BE2C (cell line): ENCODE data around the gene CHDH.

Source experiments
- DNase-seq: peaks from one replicate; pipeline ENCODE4 v3.0.0-alpha.2; 2020
- H3K27me3 ChIP-seq: fragments of 250-450 bp; sonication (Bioruptor Pico); 2 replicates; pipeline ENCODE4 v1.5.1; 2020; ENCODE audit warnings: mild to moderate bottlenecking
- H3K36me3 ChIP-seq: fragments of 250-450 bp; sonication (Bioruptor Pico); 2 replicates; pipeline ENCODE4 v1.5.1; 2020; ENCODE audit warnings: mild to moderate bottlenecking
- H3K4me1 ChIP-seq: fragments of 250-450 bp; sonication (Bioruptor Pico); 2 replicates; pipeline ENCODE4 v1.5.1; 2020
- H3K4me3 ChIP-seq: 2 replicates; pipeline ENCODE4 v1.5.1; 2011; ENCODE audit warnings: low read depth, low read length
- H3K9me3 ChIP-seq: fragments of 250-450 bp; sonication (Bioruptor Pico); 2 replicates; pipeline ENCODE4 v1.5.1; 2020
- CTCF ChIP-seq: IDR thresholded peaks from 2 replicates; pipeline ENCODE4 v1.5.1; 2012; ENCODE audit warnings: mild to moderate bottlenecking, low read depth, low read length

The CHDH gene

DNA sequence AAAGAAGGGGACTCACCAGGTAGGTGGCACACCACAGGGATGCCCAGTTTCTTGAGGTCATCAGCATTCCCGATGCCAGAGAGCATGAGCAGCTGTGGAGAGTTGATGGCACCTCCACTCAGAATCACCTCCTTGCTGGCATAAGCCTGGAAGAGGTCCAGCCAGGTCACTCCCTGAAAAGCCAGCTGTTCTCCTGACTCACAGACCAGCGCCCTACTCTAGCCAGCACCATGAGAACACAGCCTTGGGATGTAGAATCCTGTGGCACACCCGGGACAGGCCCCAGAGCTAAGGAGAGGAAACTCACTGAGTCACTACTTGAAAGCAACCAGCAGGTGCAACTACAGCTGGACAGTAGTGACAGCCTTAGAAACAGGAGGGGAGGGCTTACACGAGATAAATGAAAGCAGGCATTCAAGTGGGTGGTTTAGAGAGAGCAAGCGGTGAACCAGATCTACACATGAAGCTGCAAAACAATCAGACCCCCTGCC is 24.5 kb downstream of the CHDH start:
- no peaks in the 10 kb centered on the region for H3K27me3 ChIP-seq
- H3K4me3 ChIP-seq, result no peak overlapping the region
- DNase-seq, result no peak
- H3K36me3 ChIP-seq, result no peaks in the 10 kb centered on the region
- no peaks in the 10 kb centered on the region for H3K4me1 ChIP-seq
- no peaks in the 10 kb centered on the region for H3K9me3 ChIP-seq
- no peak for TF ChIP-seq CTCF

- H3K9me3 ChIP-seq, result no peaks in the 10 kb centered on the region
- no peaks in the 10 kb centered on the region for H3K36me3 ChIP-seq
- no peak for DNase-seq
- no peaks in the 10 kb centered on the region for H3K27me3 ChIP-seq
- no peak overlapping the region for H3K4me3 ChIP-seq
- no peaks in the 10 kb centered on the region for H3K4me1 ChIP-seq
- TF ChIP-seq CTCF, result no peak
Observed at GRCh38 chr3:53820756-53821580, 25.3 kb downstream of the CHDH start.

DNA sequence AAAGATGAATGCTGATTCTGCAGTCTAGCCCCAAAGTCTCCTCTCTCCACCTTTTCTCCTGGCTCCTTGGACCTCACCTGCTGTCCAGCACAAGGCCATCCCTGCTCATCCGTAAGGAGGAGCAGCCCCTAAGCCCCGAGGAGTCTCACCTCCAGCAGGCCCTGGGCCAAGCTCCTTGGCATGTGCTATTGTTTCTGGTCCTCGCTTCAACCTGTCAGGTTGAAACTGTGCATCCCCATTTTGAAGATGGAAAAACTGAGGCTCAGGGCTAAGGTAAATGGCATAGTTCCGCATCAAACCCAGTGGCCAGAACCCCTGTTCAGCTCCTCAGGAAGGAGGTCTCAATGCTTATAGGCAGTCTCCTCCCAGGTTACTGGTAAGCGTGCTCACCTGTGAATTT is 26.1 kb downstream of the CHDH start:
- Histone ChIP-seq H3K27me3 (no peaks in the 10 kb centered on the region), H3K4me1 (no peaks in the 10 kb centered on the region), H3K9me3 (no peaks in the 10 kb centered on the region), H3K36me3 (no peaks in the 10 kb centered on the region), H3K4me3 (no peak overlapping the region)
- DNase-seq, result no peak
- TF ChIP-seq CTCF, result no peak

DNA sequence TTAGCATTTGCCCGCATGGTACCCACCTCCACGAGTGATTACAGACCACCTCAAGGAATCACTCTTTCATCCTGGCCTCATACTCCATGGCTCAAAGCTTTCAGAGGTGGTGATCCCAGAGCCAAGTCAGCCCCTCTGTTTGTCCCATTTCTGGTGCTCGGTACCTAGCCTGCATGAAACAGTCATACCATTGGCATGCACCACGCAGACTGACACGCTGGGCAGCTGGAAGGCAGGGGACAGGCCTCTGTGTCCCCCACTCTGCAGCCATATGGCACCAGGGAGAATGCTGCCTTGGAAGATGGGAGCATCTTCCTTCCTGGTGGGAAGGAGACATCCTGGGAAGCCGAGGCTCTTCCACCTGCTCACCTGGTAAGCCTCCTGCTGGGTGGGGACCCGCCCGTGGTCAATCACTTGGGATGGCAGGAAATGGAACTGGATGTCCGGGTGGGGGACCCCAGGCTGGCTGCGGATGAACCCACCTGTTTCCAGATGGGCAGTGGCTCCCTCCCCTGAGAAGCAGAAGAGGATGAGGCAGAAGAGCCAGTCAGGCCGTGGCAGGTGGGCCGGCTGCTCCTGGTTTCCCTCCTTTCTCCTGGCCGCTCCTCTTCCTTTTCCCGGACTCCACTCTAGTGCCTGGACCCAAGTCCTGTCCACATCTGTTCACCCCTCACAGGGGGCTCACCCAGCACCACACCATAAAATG is 26.9 kb downstream of the CHDH start:
- no peaks in the 10 kb centered on the region for H3K4me1 ChIP-seq
- H3K27me3 ChIP-seq, result no peaks in the 10 kb centered on the region
- no peak overlapping the region for H3K4me3 ChIP-seq
- no peak for DNase-seq
- no peaks in the 10 kb centered on the region for H3K36me3 ChIP-seq
- TF ChIP-seq CTCF, result no peak
- H3K9me3 ChIP-seq, result no peaks in the 10 kb centered on the region

- H3K4me3 ChIP-seq, result no peak overlapping the region
- H3K9me3 ChIP-seq, result no peaks in the 10 kb centered on the region
- no peak for DNase-seq
- no peaks in the 10 kb centered on the region for H3K36me3 ChIP-seq
- TF ChIP-seq CTCF, result no peak
- H3K27me3 ChIP-seq, result no peaks in the 10 kb centered on the region
- H3K4me1 ChIP-seq, result no peaks in the 10 kb centered on the region
Observed at GRCh38 chr3:53818221-53819162, 27.7 kb downstream of the CHDH start.
